K562 (cell line): ENCODE measurements around the gene ACTR1B. TPM values are rescaled to one million over a fixed set of nuclear protein-coding genes. Genes with fewer than 3 reads are reported as not detected.
A peak's percentile ranks its signal among the peaks of the same experiment; 100 is the strongest.

Experiments used
- ARID1B ChIP-seq: fragments of 450-650 bp; IDR thresholded peaks from 2 replicates; pipeline ENCODE4 v1.6.1; 2016; ENCODE audit warnings: antibody characterized with exemption, mild to moderate bottlenecking, inconsistent platforms
- ARID2 ChIP-seq: fragments of 450-650 bp; IDR thresholded peaks from 2 replicates; pipeline ENCODE4 v1.6.1; 2017; ENCODE audit warnings: antibody characterized with exemption, mild to moderate bottlenecking
- ATF7 ChIP-seq: fragments of 450-650 bp; IDR thresholded peaks from 2 replicates; pipeline ENCODE4 v1.7.1; 2014; ENCODE audit warnings: mild to moderate bottlenecking, moderate library complexity
- KLF16 ChIP-seq: IDR thresholded peaks from 2 replicates; pipeline ENCODE4 v1.6.1; 2016; ENCODE audit warnings: antibody characterized with exemption
- PHB2 ChIP-seq: fragments of 450-650 bp; IDR thresholded peaks from 2 replicates; pipeline ENCODE4 v1.6.1; 2017; ENCODE audit warnings: low read depth
- RHOXF2B ChIP-seq: fragments of 250-450 bp; sonication (Bioruptor Pico); conservative IDR thresholded peaks from 2 replicates; pipeline ENCODE4 v1.5.1; 2021
- SMAD4 ChIP-seq: fragments of 250-450 bp; sonication (Bioruptor Pico); conservative IDR thresholded peaks from 2 replicates; pipeline ENCODE4 v1.8.0; 2021; ENCODE audit warnings: inconsistent platforms, mild to moderate bottlenecking, moderate library complexity
- SMC3 ChIP-seq: conservative IDR thresholded peaks from 2 replicates; pipeline ENCODE4 v1.6.1; 2011; ENCODE audit warnings: low read depth, low read length, improper control_type of control experiment; ENCODE audit not compliant: insufficient read depth
- XRCC3 ChIP-seq: fragments of 450-650 bp; IDR thresholded peaks from 2 replicates; pipeline ENCODE4 v1.6.1; 2017; ENCODE audit warnings: mild to moderate bottlenecking, moderate library complexity
- XRCC4 ChIP-seq: IDR thresholded peaks from one replicate; pipeline ENCODE4 v1.6.1; 2011; ENCODE audit not compliant: insufficient read depth, insufficient read length; ENCODE audit errors: extremely low read depth
- YY1 ChIP-seq, 3 experiments: IDR thresholded peaks; 2 replicates each; pipeline ENCODE4 v1.6.1; 2011; ENCODE audit warnings: low read length in 2 of 3, mild to moderate bottlenecking in 2 of 3, moderate library complexity in 2 of 3, borderline replicate concordance in 1 of 3, control low read depth in 1 of 3, low read depth in 1 of 3; ENCODE audit not compliant: insufficient read depth in 3 of 3, insufficient replicate concordance in 2 of 3, control insufficient read depth in 1 of 3, insufficient read length in 1 of 3; ENCODE audit errors: extremely low read depth in 1 of 3
- ZNF174 ChIP-seq: fragments of 250-450 bp; sonication (Bioruptor Pico); IDR thresholded peaks from 2 replicates; pipeline ENCODE4 v1.4.0; 2020; ENCODE audit warnings: mild to moderate bottlenecking
- ZNF407 ChIP-seq: fragments of 450-650 bp; IDR thresholded peaks from 2 replicates; pipeline ENCODE4 v1.6.1; 2016; ENCODE audit warnings: low read depth
- polyA plus RNA-seq, 8 experiments: library from polyadenylated mRNA; depleted of rRNA in 4 of 8; stranded (reverse) in 5 of 8; unstranded in 3 of 8; fragments of >200 nt; fragmentation: Nextera tagmentation in 2 of 8; fragmentation: Illumina TruSeq in 1 of 8; extraction: Ambion mirVana in 2 of 8; extraction: Trizol in 1 of 8; gene quantifications; 2 replicates each; pipeline versions ENCODE4 v1.2.1 to v1.2.3, GENCODE V29; 2011 to 2014; ENCODE audit warnings: inconsistent platforms in 1 of 8, missing spikeins in 1 of 8
- total RNA-seq, 7 experiments: library from RNA; depleted of rRNA in 6 of 7; stranded (reverse); fragments of >200 nt in 6 of 7; fragmentation: Illumina TruSeq in 2 of 7; extraction: Trizol in 2 of 7; gene quantifications; 2 replicates each; pipeline versions ENCODE4 v1.2.1 to v1.2.3, GENCODE V29; 2011 to 2021; ENCODE audit warnings: low replicate concordance in 1 of 7
- TF ChIP-seq, protein P1 (sequence below): sonication (generic); formaldehyde crosslinking; IDR thresholded peaks from 2 replicates; pipeline ENCODE4 v1.8.0; 2022; ENCODE audit warnings: mild to moderate bottlenecking, missing genetic modification reagents
- TF ChIP-seq, protein P2 (sequence below): sonication (generic); IDR thresholded peaks from 2 replicates; pipeline ENCODE4 v1.6.1; 2016
- TF ChIP-seq, protein P3 (sequence below): fragments of 450-650 bp; IDR thresholded peaks from 2 replicates; pipeline ENCODE4 v1.6.1; 2016

ACTR1B gene
- total and polyA plus RNA-seq, 9 of the 15 experiments (the other 6 are each of a cell fraction or from before 2014, with no cell fraction given) = 0.49 to 42.3 (median 22.5) TPM

- peak in 1 of 3 experiments; percentile 78 for TF ChIP-seq YY1 (IDR thresholded peaks at IDR 0.05; ENCODE audit: borderline replicate concordance in 1 of 3, control insufficient read depth in 1 of 3, extremely low read depth in 1 of 3, insufficient read depth in 3 of 3, insufficient read length in 1 of 3, insufficient replicate concordance in 2 of 3, low read depth in 1 of 3, low read length in 2 of 3)
- no peak for TF ChIP-seq XRCC4
- TF ChIP-seq XRCC3 = no peak
- 0 out of 2 replicates have a peak, but pooled peaks have one; percentile 31 for TF ChIP-seq ATF7
- TF ChIP-seq ARID1B = no peak
- peak; percentile 100 for TF ChIP-seq SMC3
- no peak for TF ChIP-seq ZNF174
- TF ChIP-seq PHB2 = no peak
- TF ChIP-seq, protein P1, sequence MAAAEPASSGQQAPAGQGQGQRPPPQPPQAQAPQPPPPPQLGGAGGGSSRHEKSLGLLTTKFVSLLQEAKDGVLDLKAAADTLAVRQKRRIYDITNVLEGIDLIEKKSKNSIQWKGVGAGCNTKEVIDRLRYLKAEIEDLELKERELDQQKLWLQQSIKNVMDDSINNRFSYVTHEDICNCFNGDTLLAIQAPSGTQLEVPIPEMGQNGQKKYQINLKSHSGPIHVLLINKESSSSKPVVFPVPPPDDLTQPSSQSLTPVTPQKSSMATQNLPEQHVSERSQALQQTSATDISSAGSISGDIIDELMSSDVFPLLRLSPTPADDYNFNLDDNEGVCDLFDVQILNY = no peak
- TF ChIP-seq, protein P2, sequence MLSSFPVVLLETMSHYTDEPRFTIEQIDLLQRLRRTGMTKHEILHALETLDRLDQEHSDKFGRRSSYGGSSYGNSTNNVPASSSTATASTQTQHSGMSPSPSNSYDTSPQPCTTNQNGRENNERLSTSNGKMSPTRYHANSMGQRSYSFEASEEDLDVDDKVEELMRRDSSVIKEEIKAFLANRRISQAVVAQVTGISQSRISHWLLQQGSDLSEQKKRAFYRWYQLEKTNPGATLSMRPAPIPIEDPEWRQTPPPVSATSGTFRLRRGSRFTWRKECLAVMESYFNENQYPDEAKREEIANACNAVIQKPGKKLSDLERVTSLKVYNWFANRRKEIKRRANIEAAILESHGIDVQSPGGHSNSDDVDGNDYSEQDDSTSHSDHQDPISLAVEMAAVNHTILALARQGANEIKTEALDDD = no peak
- no peak for TF ChIP-seq ZNF407
- TF ChIP-seq, protein P3, sequence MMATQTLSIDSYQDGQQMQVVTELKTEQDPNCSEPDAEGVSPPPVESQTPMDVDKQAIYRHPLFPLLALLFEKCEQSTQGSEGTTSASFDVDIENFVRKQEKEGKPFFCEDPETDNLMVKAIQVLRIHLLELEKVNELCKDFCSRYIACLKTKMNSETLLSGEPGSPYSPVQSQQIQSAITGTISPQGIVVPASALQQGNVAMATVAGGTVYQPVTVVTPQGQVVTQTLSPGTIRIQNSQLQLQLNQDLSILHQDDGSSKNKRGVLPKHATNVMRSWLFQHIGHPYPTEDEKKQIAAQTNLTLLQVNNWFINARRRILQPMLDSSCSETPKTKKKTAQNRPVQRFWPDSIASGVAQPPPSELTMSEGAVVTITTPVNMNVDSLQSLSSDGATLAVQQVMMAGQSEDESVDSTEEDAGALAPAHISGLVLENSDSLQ = peak; percentile 59
- peak; percentile 99 for TF ChIP-seq ARID2
- TF ChIP-seq KLF16 = peak; percentile 35; the same call in 1 of the 2 replicates
- no peak for TF ChIP-seq RHOXF2B (CRISPR knock-in tag)
- peak; percentile 54; the same call in 1 of the 2 replicates for TF ChIP-seq SMAD4 (CRISPR knock-in tag)
Measured at GRCh38 chr2:97697252-97698235, 33.7 kb upstream of the ACTR1B start (continued).
